AG09309 (cell line): ENCODE data around the gene CCDC57.

Source experiments
- DNase-seq: peaks from one replicate; pipeline ENCODE4 v3.0.0-alpha.2; 2010; ENCODE audit warnings: low read depth
- H3K4me3 ChIP-seq: 2 replicates; pipeline ENCODE4 v1.5.1; 2011; ENCODE audit warnings: mild to moderate bottlenecking, low read depth, low read length, moderate library complexity; ENCODE audit not compliant: control insufficient read depth
- TF ChIP-seq, protein P1 (sequence below): IDR thresholded peaks from 2 replicates; pipeline ENCODE4 v1.5.1; 2011; ENCODE audit warnings: mild to moderate bottlenecking, low read depth, low read length, inconsistent platforms; ENCODE audit not compliant: insufficient read depth, control insufficient read depth; ENCODE audit errors: missing control alignments

CCDC57 gene

DNA sequence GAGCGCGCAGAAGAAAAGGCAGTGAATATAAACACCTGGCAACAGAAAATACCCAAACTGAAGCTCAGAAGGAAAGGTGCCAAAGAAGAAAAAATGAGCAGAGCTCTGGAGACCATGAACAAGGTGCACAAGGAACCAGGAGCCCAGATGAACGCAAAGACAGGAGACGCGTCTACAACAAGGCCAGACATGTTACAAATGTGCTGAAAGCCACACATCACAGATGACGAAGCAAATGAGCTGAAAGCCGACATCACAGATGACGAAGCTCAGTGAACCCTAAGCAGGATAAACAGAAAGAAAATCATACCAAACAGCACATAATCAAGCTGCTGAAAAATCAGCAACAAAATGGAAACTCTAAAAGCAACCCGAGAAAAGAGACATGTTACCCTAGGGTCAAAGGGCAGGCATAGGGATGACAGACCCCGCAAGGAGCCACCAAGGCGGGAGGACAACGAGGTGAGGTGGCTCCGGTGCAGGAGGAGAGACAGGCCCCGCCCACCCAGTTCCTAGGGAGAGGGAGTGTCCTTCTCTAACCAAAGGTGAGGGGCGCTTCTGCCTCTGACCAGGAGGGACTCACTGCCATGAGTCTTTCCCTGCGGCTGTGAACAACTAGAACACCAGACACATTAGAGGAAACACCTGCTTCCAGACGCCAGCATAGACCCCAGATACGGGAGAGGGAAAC lies 39.1 kb downstream of the CCDC57 start:
- no peak overlapping the region for H3K4me3 ChIP-seq
- TF ChIP-seq, protein P1, sequence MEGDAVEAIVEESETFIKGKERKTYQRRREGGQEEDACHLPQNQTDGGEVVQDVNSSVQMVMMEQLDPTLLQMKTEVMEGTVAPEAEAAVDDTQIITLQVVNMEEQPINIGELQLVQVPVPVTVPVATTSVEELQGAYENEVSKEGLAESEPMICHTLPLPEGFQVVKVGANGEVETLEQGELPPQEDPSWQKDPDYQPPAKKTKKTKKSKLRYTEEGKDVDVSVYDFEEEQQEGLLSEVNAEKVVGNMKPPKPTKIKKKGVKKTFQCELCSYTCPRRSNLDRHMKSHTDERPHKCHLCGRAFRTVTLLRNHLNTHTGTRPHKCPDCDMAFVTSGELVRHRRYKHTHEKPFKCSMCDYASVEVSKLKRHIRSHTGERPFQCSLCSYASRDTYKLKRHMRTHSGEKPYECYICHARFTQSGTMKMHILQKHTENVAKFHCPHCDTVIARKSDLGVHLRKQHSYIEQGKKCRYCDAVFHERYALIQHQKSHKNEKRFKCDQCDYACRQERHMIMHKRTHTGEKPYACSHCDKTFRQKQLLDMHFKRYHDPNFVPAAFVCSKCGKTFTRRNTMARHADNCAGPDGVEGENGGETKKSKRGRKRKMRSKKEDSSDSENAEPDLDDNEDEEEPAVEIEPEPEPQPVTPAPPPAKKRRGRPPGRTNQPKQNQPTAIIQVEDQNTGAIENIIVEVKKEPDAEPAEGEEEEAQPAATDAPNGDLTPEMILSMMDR = no peak
- DNase-seq = no peak

DNA sequence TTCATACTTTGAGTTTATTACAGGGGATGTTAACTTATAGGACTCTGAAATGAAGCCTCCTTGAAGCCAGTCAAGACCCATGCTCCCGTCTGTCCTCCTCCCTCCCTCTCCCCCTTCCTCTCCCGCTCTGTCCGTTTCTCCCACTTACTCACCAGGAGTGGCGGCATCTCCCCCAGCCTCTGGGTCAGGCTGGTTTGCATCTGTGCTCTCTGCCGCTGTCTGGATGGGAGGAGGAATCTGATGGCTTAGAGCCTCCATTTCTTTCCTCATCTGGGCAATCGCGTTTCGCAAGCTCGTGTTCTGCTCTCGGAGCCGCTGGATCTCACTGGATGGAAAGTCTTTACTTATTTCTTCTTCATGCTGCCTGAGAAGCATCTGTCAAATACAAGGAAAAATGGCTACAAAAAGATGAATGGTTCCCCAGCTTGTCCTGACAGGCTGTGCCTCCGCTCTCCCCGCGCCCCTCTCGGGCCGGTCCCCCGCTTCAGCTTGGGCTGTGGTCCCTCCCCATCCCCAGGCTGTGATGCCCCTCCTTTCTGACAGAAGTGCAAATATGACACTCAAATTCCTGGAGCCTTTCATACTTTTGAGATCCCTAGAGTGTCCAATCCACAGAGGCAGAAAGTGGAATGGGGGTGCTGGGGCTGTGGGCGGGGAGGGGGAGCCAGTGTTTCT lies 40.0 kb downstream of the CCDC57 start:
- no peak for DNase-seq
- no peak overlapping the region for H3K4me3 ChIP-seq
- TF ChIP-seq, protein P1 = no peak

DNA sequence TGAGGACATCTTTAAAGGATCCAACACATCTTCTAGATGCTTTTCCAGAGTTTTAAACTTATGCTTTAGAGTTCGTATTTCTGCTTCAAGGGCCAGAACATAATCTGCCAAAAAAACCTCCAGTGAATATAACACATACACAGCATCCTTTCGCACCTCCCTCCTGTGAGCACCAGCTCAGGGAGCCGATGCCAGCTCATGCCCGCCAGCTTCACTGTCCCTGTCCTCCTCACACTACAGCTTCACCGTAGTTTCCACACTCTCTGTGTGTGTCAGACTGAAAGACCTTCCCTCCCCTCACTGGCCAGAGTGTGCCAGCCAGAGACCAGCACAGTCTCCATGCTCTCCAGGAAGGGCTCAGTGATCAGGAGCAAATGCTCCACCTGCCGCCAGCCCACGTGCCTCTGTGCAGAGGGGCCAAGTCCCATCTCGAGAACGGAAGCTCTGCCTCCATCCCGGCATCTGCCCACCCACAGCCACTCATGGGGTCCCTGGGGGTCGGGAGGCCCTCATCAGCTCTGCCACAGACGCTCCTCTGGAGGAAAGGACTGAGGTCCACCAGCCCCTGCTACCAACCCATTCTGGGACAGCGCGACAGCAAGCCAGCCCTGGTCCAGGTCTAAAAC lies 40.8 kb downstream of the CCDC57 start:
- DNase-seq = no peak
- TF ChIP-seq, protein P1 = no peak
- no peak overlapping the region for H3K4me3 ChIP-seq

DNA sequence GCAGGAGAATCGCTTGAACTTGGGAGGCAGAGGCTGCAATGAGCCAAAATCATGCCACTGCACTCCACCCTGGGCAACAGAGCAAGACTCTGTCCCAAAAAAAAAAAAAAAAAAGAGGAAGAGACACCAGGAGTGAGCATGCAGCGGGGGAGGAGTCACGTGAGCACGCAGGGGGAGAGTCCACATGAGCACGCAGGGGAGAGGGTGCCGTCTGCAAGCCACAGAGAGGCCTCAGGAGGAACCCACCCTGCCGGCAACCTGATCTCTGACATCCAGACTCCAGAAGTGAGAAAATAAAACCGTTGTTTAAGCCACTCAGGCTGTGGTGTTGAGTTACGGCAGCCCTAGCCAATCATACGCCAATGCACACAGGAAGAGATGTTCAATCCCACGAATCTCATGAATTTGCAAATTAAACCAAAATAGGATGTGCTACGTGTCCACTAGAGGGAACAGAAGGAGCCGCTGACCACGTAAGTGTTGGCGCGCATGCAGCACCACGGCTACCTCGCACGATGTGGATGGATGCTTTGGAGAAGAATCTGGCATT lies 42.2 kb downstream of the CCDC57 start:
- no peak overlapping the region for H3K4me3 ChIP-seq
- no peak for DNase-seq
- TF ChIP-seq, protein P1 = no peak

DNA sequence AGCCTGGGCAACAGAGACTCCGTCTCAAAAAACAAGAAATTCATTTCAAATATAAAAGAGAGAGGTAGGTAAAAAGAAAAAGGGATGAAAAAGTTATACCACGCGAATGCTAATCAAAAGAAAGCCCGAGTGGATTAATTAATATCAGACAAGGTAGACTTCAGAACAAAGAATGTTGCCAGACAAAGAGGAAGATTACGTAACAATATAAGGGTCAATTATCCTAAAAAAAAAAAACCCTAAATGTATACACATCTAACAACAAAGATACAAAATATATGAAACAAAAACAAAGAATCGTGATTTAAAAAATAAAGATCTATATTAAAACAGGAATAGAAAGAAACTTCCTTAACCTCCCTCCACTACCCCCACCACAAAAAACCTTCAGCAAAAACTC lies 44.1 kb downstream of the CCDC57 start:
- no peak overlapping the region for H3K4me3 ChIP-seq
- no peak for DNase-seq
- TF ChIP-seq, protein P1 = no peak

DNA sequence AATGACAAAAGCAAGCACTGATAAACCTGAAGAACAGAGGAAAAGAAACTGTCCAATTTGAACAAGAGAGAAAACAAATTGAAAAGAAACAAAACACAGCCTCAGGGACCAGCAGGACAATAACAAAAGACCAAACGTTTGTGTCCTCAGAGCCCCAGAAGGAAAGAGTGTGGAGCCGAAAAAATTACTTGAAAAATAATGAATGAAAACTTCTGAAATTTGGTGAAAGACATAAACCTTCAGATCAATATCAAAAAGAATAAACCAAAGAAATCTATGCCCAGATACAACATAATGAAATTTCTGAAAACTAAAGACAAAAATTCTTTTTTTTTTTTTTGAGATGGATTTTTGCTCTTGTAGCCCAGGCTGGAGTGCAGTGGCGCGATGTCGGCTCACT lies 45.6 kb downstream of the CCDC57 start:
- no peak for DNase-seq
- no peak overlapping the region for H3K4me3 ChIP-seq
- TF ChIP-seq, protein P1 = no peak
